Fibroblast of lung (primary cell): Measurements from ENCODE around the gene KRTAP12-4. TPM values are rescaled to one million over a fixed set of nuclear protein-coding genes. Genes with fewer than 3 reads are reported as not detected.
"Not testable (repeated sequence)": the region's sequence is repeated elsewhere in the genome, so short reads cannot be mapped to it uniquely, and the experiment has no call there.

ENCODE experiments used
- DNase-seq, 2 donors: peaks; one replicate each; pipeline versions ENCODE4 v3.0.0 to v3.0.0-alpha.2; 2010; ENCODE audit warnings: low read depth in 2 of 2
- H2AFZ ChIP-seq: 2 replicates; pipeline ENCODE4 v1.5.1; 2012; ENCODE audit warnings: low read length, control low read depth, inconsistent platforms
- H3K27ac ChIP-seq: 2 replicates; pipeline ENCODE4 v1.5.1; 2011; ENCODE audit warnings: low read length, control low read depth; ENCODE audit not compliant: insufficient read depth
- H3K27me3 ChIP-seq: 2 replicates; pipeline ENCODE4 v1.5.1; 2011; ENCODE audit warnings: mild to moderate bottlenecking, low read length; ENCODE audit not compliant: control insufficient read depth, insufficient read depth
- H3K36me3 ChIP-seq: 2 replicates; pipeline ENCODE4 v1.5.1; 2011; ENCODE audit warnings: low read length; ENCODE audit not compliant: control insufficient read depth, insufficient read depth
- H3K4me1 ChIP-seq: 2 replicates; pipeline ENCODE4 v1.5.1; 2011; ENCODE audit warnings: low read length; ENCODE audit not compliant: control insufficient read depth, insufficient read depth; ENCODE audit errors: extremely low read depth
- H3K4me2 ChIP-seq: 2 replicates; pipeline ENCODE4 v1.5.1; 2011; ENCODE audit warnings: low read length, control low read depth; ENCODE audit not compliant: insufficient read depth; ENCODE audit errors: extremely low read depth
- H3K4me3 ChIP-seq, 4 experiments: fragments of 200-600 bp in 1 of 4; sonication (generic) in 1 of 4; replicated peaks in 1 of 4; 2 replicates each; pipeline ENCODE4 v1.5.1; 2011 to 2016; ENCODE audit warnings: low read length in 4 of 4, low read depth in 3 of 4, mild to moderate bottlenecking in 3 of 4, control low read depth in 2 of 4, inconsistent platforms in 1 of 4, mixed read lengths in 1 of 4; ENCODE audit not compliant: insufficient read depth in 1 of 4; ENCODE audit errors: control extremely low read depth in 1 of 4
- H3K79me2 ChIP-seq: 2 replicates; pipeline ENCODE4 v1.5.1; 2012; ENCODE audit warnings: mild to moderate bottlenecking, low read length, inconsistent platforms; ENCODE audit not compliant: control insufficient read depth, insufficient read depth
- H3K9ac ChIP-seq: 2 replicates; pipeline ENCODE4 v1.5.1; 2011; ENCODE audit warnings: mild to moderate bottlenecking, low read length, control low read depth; ENCODE audit not compliant: insufficient read depth
- H3K9me3 ChIP-seq: 2 replicates; pipeline ENCODE4 v1.5.1; 2012; ENCODE audit warnings: low read depth, low read length; ENCODE audit not compliant: control insufficient read depth, insufficient read depth
- H4K20me1 ChIP-seq: 2 replicates; pipeline ENCODE4 v1.5.1; 2011; ENCODE audit warnings: low read length; ENCODE audit not compliant: control insufficient read depth, insufficient read depth; ENCODE audit errors: extremely low read depth
- EZH2 ChIP-seq: IDR thresholded peaks from 2 replicates; pipeline ENCODE4 v1.5.1; 2012; ENCODE audit warnings: low read length, control low read depth, mild to moderate bottlenecking; ENCODE audit errors: missing control alignments
- polyA plus RNA-seq, 2 donors: library from polyadenylated mRNA; depleted of rRNA in 1 of 2; stranded (reverse) in 1 of 2; unstranded in 1 of 2; fragments of >200 nt; gene quantifications; 2 replicates each; pipeline ENCODE4 v1.2.1, GENCODE V29; 2011 to 2012; ENCODE audit warnings: missing spikeins in 1 of 2
- total RNA-seq: library from RNA; depleted of rRNA; stranded (reverse); fragments of >200 nt; gene quantifications from 2 replicates; pipeline ENCODE4 v1.2.1, GENCODE V29; 2014
- TF ChIP-seq, protein P1 (sequence below), 2 donors: IDR thresholded peaks in 1 of 2; conservative IDR thresholded peaks in 1 of 2; 1 replicate in 1 of 2; 2 replicates in 1 of 2; pipeline ENCODE4 v1.5.1; 2011 to 2012; ENCODE audit warnings: low read length in 2 of 2, control low read depth in 1 of 2, inconsistent platforms in 1 of 2, low read depth in 1 of 2, mild to moderate bottlenecking in 1 of 2

KRTAP12-4 gene
- total and polyA plus RNA-seq, 2 donors (not counting 1 experiment from before 2014, with no cell fraction given): not detected

DNA sequence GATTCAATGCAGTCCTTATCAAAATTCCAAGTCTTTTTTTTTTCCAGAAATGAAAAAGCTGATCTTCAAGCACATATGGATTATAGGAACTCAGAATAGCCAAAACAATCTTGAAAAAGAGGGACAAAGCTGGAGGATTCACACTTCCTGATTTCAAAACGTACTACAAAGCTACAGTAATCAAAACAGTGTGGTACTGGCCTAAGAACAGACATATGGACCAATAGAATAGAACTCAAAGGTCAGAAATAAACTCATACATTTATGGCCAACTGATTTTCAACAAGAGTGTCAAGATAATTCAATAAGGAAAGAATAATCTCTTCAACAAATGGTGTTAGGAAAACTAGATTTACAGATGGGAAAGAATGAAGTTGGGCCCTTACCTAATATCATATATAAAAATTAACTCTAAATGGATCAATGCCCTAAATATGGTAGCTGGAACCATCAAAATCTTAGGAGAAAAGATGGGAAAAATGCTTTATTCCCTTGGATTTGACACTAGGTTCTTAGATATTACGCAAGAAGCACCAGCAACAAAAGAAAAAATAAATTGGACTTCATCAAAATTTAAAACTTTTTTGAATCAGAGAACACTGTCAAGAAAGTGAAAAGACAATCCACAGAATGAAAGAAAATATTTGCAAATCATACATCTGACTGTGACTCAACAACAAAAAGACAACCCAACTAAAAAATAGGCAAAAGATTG, 38.5 kb upstream of the KRTAP12-4 start:
- no peak for DNase-seq
- Histone ChIP-seq H2AFZ (no peak overlapping the region), H3K4me1 (no peaks in the 10 kb centered on the region), H3K36me3 (no peaks in the 10 kb centered on the region), H3K27ac (no peak overlapping the region), H3K9me3 (no peaks in the 10 kb centered on the region), H3K4me3 (no peak overlapping the region), H4K20me1 (no peaks in the 10 kb centered on the region), H3K4me2 (no peak overlapping the region), H3K9ac (no peak overlapping the region), H3K27me3 (peaks cover 5% of the 10 kb centered on the region), H3K79me2 (no peaks in the 10 kb centered on the region)
- no peak for TF ChIP-seq EZH2
- TF ChIP-seq, protein P1, sequence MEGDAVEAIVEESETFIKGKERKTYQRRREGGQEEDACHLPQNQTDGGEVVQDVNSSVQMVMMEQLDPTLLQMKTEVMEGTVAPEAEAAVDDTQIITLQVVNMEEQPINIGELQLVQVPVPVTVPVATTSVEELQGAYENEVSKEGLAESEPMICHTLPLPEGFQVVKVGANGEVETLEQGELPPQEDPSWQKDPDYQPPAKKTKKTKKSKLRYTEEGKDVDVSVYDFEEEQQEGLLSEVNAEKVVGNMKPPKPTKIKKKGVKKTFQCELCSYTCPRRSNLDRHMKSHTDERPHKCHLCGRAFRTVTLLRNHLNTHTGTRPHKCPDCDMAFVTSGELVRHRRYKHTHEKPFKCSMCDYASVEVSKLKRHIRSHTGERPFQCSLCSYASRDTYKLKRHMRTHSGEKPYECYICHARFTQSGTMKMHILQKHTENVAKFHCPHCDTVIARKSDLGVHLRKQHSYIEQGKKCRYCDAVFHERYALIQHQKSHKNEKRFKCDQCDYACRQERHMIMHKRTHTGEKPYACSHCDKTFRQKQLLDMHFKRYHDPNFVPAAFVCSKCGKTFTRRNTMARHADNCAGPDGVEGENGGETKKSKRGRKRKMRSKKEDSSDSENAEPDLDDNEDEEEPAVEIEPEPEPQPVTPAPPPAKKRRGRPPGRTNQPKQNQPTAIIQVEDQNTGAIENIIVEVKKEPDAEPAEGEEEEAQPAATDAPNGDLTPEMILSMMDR (conservative IDR thresholded peaks at IDR 0.05 in 1 of 2, IDR thresholded peaks at IDR 0.05 in 1 of 2; ENCODE audit: low read depth in 1 of 2, low read length in 2 of 2): no peak

DNA sequence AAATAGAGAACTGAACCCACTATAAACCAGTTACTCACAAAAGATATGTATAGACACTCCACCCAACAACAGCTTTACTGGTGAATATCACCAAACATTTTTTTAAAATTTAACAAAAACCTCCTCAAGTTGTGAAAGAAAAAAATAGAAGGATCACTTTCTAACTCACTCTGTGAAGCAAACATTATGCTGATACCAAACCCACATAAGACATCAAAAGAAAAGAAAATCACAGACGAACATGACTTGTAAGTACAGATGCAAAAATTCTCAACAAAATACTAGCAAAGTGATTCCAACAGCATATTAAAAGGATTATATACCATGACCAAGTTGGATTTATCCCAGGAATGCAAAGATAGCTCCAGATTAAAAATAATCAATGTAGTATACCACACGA, 37.2 kb upstream of the KRTAP12-4 start:
- Histone ChIP-seq H3K9ac (no peak overlapping the region), H2AFZ (no peak overlapping the region), H3K4me1 (no peaks in the 10 kb centered on the region), H3K4me2 (no peak overlapping the region), H3K4me3 (no peak overlapping the region), H3K36me3 (no peaks in the 10 kb centered on the region), H4K20me1 (no peaks in the 10 kb centered on the region), H3K27ac (no peak overlapping the region), H3K27me3 (peaks cover 4% of the 10 kb centered on the region), H3K9me3 (no peaks in the 10 kb centered on the region), H3K79me2 (no peaks in the 10 kb centered on the region)
- DNase-seq: no peak
- TF ChIP-seq EZH2: no peak
- TF ChIP-seq, protein P1 (conservative IDR thresholded peaks at IDR 0.05 in 1 of 2, IDR thresholded peaks at IDR 0.05 in 1 of 2; ENCODE audit: low read depth in 1 of 2, low read length in 2 of 2): no peak

DNA sequence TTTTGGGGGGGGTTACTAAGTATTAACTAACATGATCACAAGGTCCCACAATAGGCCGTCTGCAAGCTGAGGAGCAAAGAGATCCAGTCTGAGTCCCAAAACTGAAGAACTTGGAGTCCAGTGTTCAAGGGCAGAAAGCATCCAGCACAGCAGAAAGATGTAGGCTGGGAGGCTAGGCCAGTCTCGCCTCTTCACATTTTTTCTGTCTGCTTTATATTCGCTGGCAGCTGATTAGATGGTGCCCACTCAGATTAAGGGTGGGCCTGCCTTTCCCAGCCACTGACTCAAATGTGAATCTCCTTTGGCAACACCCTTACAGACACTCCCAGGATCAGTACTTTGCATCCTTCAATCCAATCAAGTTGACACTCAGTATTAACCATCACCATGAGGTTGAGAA, 35.3 kb upstream of the KRTAP12-4 start:
- H3K4me3 ChIP-seq, H3K27me3 ChIP-seq, H3K4me2 ChIP-seq, H3K9ac ChIP-seq, H3K79me2 ChIP-seq, H3K27ac ChIP-seq, H3K36me3 ChIP-seq, H3K4me1 ChIP-seq, DNase-seq, H3K9me3 ChIP-seq, H4K20me1 ChIP-seq, H2AFZ ChIP-seq: not testable (repeated sequence)
